ENCODE results near the gene CORO2A. TPM values are rescaled to one million over a fixed set of nuclear protein-coding genes. Genes with fewer than 3 reads are reported as not detected.

Gene CORO2A
- total RNA-seq, 1 experiment from 2014 or later: 32.5 TPM

DNA sequence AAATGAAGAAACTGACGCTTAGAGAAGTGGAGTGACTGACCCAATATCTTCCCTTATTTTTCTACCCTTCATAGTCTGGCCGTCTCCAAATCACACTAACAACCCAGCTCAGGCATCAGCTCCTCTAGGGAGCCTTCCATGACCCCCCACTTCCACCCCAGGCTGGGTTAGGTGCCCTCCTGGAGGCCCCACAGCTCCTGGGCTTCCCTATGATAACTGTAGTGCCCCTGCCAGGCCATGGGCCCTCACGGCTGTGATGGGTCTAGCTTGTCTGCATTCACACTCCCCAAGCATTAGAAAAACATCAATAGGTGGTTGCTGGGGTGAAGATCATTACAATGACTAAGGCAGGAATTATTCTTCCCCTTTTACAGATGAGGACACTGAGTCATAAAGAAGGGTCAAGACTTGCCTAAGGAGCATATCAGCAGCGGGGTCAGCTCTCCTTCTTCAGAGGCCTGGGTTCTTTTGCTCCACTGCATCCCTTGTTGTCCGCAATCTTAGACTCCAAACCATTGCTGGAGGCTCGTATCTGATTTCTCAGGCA, 7.3 kb downstream of the CORO2A start (continued):
- TF ChIP-seq STAT6 (CRISPR knock-in tag; conservative IDR thresholded peaks at IDR 0.05; ENCODE audit: low read depth) (no peak), JAZF1 (CRISPR knock-in tag; IDR thresholded peaks at IDR 0.05) (no peak), SOX15 (CRISPR knock-in tag; IDR thresholded peaks at IDR 0.05) (no peak), ZSCAN18 (CRISPR knock-in tag; IDR thresholded peaks at IDR 0.05) (no peak), PRRX2 (CRISPR knock-in tag; IDR thresholded peaks at IDR 0.05) (no peak), TEAD1 (CRISPR knock-in tag; IDR thresholded peaks at IDR 0.05) (no peak), E2F1 (CRISPR knock-in tag; IDR thresholded peaks at IDR 0.05) (no peak)
- TF ChIP-seq, protein P1, sequence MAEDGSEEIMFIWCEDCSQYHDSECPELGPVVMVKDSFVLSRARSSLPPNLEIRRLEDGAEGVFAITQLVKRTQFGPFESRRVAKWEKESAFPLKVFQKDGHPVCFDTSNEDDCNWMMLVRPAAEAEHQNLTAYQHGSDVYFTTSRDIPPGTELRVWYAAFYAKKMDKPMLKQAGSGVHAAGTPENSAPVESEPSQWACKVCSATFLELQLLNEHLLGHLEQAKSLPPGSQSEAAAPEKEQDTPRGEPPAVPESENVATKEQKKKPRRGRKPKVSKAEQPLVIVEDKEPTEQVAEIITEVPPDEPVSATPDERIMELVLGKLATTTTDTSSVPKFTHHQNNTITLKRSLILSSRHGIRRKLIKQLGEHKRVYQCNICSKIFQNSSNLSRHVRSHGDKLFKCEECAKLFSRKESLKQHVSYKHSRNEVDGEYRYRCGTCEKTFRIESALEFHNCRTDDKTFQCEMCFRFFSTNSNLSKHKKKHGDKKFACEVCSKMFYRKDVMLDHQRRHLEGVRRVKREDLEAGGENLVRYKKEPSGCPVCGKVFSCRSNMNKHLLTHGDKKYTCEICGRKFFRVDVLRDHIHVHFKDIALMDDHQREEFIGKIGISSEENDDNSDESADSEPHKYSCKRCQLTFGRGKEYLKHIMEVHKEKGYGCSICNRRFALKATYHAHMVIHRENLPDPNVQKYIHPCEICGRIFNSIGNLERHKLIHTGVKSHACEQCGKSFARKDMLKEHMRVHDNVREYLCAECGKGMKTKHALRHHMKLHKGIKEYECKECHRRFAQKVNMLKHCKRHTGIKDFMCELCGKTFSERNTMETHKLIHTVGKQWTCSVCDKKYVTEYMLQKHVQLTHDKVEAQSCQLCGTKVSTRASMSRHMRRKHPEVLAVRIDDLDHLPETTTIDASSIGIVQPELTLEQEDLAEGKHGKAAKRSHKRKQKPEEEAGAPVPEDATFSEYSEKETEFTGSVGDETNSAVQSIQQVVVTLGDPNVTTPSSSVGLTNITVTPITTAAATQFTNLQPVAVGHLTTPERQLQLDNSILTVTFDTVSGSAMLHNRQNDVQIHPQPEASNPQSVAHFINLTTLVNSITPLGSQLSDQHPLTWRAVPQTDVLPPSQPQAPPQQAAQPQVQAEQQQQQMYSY (CRISPR knock-in tag; IDR thresholded peaks at IDR 0.05): no peak
- TF ChIP-seq, protein P2, sequence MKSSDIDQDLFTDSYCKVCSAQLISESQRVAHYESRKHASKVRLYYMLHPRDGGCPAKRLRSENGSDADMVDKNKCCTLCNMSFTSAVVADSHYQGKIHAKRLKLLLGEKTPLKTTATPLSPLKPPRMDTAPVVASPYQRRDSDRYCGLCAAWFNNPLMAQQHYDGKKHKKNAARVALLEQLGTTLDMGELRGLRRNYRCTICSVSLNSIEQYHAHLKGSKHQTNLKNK (CRISPR knock-in tag; IDR thresholded peaks at IDR 0.05): no peak
- TF ChIP-seq, protein P3, sequence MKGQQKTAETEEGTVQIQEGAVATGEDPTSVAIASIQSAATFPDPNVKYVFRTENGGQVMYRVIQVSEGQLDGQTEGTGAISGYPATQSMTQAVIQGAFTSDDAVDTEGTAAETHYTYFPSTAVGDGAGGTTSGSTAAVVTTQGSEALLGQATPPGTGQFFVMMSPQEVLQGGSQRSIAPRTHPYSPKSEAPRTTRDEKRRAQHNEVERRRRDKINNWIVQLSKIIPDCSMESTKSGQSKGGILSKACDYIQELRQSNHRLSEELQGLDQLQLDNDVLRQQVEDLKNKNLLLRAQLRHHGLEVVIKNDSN (CRISPR knock-in tag; IDR thresholded peaks at IDR 0.05): no peak
- TF ChIP-seq, protein P4, sequence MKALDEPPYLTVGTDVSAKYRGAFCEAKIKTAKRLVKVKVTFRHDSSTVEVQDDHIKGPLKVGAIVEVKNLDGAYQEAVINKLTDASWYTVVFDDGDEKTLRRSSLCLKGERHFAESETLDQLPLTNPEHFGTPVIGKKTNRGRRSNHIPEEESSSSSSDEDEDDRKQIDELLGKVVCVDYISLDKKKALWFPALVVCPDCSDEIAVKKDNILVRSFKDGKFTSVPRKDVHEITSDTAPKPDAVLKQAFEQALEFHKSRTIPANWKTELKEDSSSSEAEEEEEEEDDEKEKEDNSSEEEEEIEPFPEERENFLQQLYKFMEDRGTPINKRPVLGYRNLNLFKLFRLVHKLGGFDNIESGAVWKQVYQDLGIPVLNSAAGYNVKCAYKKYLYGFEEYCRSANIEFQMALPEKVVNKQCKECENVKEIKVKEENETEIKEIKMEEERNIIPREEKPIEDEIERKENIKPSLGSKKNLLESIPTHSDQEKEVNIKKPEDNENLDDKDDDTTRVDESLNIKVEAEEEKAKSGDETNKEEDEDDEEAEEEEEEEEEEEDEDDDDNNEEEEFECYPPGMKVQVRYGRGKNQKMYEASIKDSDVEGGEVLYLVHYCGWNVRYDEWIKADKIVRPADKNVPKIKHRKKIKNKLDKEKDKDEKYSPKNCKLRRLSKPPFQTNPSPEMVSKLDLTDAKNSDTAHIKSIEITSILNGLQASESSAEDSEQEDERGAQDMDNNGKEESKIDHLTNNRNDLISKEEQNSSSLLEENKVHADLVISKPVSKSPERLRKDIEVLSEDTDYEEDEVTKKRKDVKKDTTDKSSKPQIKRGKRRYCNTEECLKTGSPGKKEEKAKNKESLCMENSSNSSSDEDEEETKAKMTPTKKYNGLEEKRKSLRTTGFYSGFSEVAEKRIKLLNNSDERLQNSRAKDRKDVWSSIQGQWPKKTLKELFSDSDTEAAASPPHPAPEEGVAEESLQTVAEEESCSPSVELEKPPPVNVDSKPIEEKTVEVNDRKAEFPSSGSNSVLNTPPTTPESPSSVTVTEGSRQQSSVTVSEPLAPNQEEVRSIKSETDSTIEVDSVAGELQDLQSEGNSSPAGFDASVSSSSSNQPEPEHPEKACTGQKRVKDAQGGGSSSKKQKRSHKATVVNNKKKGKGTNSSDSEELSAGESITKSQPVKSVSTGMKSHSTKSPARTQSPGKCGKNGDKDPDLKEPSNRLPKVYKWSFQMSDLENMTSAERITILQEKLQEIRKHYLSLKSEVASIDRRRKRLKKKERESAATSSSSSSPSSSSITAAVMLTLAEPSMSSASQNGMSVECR (CRISPR knock-in tag; IDR thresholded peaks at IDR 0.05; ENCODE audit: borderline replicate concordance): no peak
